WI38 (cell line): ENCODE results near the gene TMEM176B.

Experiments
- H3K4me3 ChIP-seq: 2 replicates; pipeline ENCODE4 v1.5.1; 2011; ENCODE audit warnings: low read depth, mild to moderate bottlenecking, control low read depth, low read length
- TF ChIP-seq, protein P1 (sequence below): IDR thresholded peaks from 2 replicates; pipeline ENCODE4 v1.5.1; 2012; ENCODE audit warnings: low read depth, mild to moderate bottlenecking, control low read depth, low read length

Gene TMEM176B

DNA sequence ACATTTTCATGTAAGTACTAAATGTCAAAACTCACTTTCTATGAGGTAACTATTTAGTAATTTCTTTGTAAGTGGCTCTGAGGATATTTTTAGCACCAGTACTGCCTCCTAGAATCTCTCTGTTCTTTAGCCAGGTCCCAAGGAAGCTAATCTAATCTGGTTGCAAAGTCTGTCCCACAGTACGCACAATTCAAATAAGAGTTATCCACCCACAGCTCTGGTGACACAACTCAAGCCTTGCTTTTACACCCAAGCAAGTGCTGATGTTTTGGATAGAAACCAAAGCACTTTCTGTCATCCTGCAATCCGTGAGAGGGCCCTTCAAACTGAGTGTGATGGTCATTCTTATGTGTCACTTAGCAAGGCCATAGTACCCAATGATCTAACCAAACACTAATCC is 48.5 kb downstream of the TMEM176B start:
- TF ChIP-seq, protein P1, sequence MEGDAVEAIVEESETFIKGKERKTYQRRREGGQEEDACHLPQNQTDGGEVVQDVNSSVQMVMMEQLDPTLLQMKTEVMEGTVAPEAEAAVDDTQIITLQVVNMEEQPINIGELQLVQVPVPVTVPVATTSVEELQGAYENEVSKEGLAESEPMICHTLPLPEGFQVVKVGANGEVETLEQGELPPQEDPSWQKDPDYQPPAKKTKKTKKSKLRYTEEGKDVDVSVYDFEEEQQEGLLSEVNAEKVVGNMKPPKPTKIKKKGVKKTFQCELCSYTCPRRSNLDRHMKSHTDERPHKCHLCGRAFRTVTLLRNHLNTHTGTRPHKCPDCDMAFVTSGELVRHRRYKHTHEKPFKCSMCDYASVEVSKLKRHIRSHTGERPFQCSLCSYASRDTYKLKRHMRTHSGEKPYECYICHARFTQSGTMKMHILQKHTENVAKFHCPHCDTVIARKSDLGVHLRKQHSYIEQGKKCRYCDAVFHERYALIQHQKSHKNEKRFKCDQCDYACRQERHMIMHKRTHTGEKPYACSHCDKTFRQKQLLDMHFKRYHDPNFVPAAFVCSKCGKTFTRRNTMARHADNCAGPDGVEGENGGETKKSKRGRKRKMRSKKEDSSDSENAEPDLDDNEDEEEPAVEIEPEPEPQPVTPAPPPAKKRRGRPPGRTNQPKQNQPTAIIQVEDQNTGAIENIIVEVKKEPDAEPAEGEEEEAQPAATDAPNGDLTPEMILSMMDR, result no peak

DNA sequence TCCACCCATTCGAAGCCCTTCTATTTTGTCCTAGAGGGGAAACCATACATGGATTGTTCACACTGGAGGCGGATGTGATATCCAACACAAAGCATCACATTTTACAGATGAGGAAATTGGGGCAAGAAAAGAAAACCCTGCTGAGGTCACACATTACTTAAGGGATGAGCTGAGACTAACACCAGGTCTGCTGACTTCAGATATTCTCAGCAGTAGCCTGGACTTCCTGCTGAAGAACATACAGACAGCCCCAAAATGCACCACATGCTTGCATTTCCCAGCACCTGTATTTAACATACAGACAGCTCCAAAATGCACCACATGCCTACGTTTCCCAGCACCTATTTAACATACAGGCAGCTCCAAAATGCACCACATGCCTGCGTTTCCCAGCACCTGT is 51.8 kb downstream of the TMEM176B start:
- TF ChIP-seq, protein P1, result no peak
- no peak overlapping the region for H3K4me3 ChIP-seq

More for the DNA sequence above, 48.5 kb downstream of the TMEM176B start:
- H3K4me3 ChIP-seq, result no peak overlapping the region

DNA sequence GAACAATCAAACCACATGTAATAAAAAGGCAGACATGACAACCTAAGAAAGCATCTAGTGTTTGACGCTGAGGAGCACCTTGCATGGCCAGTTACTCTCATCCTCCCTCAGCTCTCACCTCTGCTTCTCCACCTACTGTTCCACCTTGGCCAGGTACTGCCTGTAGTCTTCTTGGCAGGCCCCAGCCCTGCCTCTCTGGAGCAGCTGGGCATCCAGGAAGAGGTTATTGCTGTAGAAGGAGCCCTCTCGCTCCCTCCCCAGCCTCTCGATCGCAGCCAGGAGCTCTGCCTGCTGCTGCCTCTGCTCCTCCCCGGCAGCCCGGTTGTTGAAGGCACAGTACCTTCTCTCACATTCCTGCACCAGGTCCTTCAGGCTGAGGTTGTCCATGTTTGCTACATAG is 53.2 kb downstream of the TMEM176B start:
- no peak overlapping the region for H3K4me3 ChIP-seq
- TF ChIP-seq, protein P1, result no peak

DNA sequence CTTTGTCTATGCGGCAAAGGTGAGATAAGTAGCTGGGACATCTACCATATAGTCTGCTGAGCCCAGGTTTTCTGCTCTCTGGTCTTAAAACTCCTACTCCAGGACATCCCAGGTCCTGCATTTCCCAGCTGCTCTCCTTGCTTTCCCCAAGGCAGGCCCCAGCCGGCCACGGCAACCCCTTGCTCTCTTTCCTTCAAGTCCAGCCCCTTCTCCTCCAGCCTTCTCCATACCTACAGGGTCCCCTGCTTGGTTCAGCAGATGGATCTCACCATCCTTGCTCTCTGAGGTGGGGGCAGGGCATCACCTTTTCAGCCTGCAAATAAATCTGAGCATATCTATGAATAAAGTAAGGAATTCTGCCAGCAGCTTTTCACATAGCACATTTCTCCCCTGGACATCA is 54.3 kb downstream of the TMEM176B start:
- H3K4me3 ChIP-seq, result no peak overlapping the region
- TF ChIP-seq, protein P1, result no peak

DNA sequence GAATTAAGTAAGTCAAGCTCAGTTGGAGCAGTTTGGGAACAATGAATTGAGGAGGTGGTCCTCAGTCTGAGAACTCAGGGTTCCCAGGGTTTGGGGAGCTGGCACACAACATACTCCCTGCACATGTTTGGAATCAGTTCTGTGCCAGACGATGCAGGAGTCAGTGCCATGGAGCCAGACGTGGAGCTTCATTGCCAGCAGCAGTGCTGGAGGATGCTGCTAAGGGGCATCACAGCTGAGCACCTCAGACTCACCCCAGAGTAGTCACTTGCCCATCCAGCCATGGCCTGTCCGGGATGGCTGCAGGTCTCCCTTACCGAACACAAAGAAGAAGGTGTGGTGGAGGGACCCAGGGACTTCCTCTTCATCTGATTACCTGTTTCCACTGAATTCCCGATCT is 55.1 kb downstream of the TMEM176B start:
- H3K4me3 ChIP-seq, result no peak overlapping the region
- TF ChIP-seq, protein P1, result no peak

DNA sequence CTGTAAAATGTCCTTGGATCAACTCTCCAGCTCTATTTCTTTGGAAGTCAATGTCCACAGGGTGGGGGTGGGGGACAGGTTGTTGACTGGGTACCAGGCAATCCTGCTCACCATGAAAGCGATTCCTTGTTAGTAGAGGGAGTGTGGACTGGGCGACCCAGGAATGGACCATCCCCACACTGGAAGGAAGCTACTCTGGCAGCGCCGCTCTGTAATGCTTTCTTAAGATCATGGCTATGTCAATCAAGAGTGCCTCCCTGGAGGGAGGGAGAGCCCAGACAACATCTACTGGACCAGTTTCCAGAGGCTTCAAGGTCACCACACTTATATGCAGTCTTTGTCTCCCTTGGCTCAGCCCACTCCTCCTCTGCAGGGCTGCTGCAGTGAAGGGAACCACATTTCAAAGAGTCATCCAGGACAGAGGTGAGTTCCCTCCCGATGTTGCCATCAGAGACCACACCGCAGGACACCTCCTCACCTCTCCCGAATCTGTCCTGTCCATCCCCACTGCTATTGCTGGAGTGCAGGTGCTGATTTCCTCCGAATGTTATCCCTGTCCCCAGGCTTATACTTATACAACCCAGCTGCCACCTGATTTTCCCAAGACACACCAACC is 56.0 kb downstream of the TMEM176B start:
- TF ChIP-seq, protein P1, result no peak
- H3K4me3 ChIP-seq, result no peak overlapping the region

DNA sequence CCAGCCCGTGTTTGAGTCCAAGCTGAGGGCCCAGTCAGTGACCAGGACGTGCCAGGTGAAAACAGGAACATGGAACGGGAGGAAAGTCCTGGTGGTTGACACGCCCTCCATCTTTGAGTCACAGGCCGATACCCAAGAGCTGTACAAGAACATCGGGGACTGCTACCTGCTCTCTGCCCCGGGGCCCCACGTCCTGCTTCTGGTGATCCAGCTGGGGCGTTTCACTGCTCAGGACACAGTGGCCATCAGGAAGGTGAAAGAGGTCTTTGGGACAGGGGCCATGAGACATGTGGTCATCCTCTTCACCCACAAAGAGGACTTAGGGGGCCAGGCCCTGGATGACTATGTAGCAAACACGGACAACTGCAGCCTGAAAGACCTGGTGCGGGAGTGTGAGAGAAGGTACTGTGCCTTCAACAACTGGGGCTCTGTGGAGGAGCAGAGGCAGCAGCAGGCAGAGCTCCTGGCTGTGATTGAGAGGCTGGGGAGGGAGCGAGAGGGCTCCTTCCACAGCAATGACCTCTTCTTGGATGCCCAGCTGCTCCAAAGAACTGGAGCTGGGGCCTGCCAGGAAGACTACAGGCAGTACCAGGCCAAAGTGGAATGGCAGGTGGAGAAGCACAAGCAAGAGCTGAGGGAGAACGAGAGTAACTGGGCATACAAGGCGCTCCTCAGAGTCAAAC is 57.7 kb downstream of the TMEM176B start:
- TF ChIP-seq, protein P1, result no peak

More for the DNA sequence above, 57.7 kb downstream of the TMEM176B start:
- H3K4me3 ChIP-seq, result no peak overlapping the region
